Measurements from ENCODE around the gene KCNMA1.

The KCNMA1 gene

DNA sequence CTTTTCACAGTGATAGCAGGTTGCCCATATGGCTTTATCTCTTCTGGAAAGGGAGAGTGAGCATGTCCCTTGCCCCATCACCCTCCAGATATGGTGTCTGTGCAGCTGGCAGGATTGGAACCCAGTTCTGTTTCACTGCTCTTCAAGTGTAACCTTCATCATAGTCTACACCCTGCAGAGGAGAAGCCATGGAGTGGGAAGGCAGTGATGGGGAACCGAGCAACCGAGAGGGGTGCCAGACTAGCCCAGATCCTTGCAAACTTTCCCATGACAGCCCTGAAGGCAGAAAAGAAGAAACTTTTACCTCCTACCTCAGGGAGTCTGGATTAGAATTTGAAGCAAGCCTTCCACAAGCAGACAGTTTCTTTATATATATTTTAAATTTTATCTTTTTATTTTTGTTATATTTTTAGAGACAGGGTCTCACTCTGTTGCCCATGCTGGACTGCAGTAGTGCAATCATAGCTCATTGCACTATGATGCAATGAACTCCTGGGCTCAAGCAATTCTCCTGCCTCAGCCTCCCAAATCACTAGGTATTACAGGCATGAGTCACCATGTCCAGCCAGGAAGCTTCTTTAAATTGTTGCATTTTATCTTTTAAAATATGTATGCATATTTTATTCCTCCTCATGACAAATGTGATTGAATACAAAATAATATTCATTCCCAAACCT, 133.3 kb downstream of the KCNMA1 start:
- DNase-seq: no peak

DNA sequence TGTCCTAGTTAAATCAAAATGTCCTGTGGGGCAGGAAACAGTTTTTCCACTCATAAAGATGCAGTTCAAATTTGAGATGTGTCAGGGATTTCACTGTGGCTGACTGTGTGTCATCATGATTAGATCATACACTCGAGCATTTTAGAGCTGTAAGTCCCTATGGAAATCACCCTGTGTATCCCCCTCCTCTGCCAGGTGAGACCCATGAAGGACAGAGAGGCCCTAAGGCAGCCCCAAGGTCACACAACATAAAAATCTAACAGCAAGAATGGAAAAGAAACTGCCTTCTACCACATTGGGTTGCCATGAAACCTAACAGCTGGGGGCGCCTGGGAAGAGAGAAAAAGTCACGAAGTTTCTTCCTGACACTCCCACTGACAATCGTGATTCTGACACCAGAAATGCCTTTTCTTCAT, 135.8 kb downstream of the KCNMA1 start:
- DNase-seq: no peak

DNA sequence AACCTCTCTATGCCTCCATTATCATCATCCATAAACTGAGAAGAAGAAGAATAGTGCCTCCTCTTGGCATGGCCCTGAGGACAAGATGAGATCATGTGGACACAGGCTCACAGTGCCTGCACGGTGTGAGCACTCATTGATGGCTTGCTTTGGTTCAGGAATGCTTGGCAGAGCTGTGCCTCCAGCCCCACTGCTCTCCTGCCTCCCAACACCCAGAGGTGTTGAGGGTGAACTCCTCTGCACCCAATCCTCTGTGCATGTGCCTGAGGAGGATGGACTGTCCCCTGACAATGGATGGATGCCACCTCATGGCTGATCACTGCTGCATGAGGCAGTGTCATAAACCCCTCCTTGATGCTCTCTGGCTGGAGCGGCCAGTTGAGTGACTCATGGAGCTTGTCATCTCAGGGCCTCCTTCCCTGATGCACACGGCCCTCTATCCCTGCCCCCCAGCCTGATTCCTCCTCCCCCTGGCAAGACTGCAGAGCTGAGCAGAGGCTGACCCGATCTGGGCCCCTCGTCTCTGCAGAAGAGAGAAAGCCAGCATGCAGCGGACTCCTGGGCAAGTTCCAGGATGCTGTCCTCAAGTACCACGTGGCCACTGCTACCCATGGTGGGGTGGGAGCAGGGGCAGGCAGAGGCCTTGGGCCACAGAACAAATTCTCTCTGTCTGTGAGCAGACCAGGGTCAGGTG, 136.3 kb downstream of the KCNMA1 start:
- DNase-seq: no peak

DNA sequence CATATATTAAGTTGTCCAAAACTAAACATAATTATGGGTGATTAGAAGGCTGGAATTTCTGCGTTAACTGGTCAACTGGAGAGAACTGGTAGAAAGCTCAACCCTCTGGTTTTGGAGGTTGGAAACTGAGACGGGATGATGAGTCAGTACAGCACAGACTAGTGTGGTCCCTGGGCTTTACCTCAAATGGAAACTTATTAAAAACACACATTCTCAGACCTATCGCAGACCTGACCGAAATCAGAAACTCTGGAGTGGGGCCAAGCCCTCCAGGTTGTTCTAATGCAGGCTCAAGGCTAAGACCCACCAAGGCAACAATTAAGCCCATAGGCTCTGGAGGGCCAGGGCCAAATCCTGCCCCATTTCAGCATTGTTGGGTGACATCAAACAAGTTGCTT, 136.9 kb downstream of the KCNMA1 start:
- DNase-seq: no peak

DNA sequence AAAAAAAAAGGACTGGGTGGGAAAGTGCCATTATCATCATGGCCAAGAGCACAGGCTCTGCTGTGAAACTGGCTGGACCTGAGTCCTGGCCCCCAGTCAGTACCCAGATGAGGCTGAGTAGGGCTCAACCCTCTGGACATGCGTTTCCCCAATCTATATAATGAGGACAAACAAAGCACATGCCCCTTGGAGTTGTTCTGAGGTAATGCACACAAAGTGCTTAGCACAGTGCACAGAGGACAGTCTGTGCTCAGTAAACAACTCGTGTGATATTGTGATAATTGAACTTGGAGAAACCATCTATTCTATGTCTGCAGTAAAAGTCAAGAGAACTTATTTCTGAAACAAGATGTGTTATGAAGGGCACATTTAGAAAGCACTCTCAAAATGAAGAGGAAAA, 138.8 kb downstream of the KCNMA1 start:
- DNase-seq: no peak

DNA sequence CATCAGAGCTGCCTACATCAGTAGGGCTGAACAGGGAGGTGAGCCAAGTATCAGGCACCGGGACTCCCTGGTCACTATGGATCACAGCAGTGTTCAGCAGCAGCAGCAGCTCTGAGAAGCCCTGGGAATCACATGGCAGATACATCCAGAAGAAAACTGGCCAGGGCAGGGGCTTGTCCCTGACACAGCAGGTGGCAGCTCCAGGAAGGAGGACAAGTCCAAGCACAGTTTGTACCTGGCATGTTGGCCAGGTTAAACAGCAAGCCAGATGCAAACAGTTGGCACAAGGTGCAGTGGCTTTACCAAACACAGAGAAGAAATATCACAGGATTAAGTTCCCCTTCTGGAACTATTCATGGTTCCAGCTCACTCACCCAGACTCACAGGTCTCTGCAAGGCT, 139.4 kb downstream of the KCNMA1 start:
- DNase-seq: no peak

DNA sequence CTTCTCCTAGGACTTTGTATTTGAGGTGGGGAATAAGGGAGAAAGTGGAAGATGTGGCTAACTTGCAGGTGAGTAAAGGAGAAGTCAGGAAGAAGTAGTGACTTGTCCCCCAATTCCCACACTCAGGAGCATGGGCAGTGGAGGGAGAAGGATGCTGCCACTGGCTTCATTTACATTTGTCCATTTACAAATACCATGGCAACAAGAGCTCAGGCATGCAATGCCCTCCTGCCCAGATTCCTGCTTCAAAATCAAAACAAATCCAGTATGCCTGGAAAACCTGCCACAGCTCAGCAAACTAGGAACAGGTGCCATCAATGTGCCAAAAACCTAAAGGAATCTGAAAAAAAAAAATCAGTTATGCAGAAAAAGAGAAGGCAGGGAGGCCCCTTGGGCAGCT, 139.9 kb downstream of the KCNMA1 start:
- no peak for DNase-seq

DNA sequence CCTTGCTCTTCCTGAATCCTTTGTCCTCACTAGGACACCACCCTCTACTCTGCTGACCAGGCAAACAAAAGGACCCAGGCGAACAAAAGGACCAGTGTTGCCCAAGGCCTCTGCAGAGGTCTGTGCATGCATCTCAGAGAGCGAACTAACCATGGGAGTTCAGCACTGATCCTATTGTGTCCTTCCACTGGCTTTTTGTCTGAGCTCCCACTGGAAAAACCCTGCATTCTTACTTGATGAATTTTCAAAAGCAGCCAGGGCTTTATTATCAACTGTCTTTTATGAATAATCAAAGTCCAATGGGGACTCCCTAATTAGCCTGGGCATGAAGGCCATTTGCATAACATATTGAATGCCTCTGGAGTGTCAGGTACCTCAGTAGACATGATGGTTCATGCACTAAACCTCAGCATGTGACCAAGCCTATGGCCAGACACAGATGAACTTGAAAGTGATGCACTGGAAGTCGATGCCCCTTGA, 140.6 kb downstream of the KCNMA1 start:
- no peak for DNase-seq

DNA sequence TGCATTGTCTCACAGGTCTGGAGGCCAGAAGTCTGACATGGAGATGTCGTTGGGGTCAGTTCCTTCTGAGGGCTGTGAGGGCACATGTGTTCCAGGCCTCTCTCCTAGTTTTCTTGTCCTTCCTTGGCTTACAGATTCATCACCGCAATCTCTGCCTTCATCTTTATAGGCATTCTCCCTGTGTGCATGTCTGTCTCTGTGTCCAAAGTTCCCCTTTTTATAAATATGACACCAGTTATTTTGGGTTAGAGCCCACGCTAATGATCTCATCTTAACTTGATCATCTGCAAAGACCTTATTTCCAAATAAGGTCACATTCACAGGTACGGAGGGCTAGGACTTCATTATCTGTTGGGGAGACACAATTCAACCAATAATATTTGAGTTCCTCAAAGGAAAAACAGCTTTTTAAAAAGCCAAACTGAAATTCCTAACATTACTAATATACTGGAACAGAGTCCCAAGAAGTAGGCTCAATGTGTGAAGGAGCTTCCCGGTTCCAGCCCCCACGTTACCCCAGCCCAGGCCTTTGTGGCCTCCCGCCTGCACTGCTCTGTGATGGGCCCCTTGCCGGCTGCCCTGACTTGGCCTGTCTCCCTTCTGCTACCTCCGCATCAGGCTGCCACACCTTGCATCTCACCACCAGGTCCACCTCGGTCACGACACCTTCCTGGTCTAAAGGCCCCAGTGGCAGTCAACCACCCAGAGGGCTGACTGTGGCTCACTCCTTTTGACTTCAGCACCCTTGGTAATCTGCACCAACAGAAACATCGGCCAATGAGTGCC, 142.7 kb downstream of the KCNMA1 start:
- no peak for DNase-seq

DNA sequence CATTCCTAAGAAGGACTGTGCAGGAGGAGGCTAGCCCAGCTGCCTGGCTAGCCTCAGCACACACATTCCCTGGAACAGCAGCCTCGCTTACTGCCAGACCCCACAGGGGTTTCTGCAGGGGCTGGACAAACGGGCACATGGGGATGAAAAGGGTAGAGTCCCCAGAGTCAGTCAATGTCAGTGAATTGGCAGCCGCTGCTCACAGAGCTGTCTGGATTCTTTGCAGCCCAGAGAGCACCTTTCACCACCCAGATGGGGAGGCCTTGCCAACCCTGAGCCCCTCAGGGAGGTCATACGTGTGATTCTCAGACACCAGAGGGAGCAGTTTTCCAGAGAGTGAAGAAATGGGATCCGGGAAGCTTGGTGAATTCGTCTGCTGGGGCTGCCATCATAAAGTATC, 143.3 kb downstream of the KCNMA1 start:
- DNase-seq: no peak

DNA sequence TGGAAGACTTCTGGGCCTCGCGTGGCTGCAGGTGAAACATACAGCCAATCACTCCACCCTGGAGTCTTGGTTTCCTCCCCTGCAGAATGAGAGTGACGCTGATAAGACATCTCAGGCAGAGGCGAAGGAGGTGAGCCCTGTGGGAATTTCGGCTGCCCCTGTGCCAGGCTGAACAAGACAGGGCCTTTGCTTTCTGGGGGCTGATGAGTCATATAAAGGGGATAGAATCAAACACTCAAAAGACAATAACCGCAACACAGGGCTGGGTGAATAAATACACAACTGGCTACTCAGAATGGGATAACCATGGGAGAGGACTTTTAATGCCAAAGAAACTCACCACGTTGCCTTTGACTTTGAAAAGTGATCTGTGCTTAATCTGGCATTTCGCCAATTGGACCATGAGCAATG, 143.8 kb downstream of the KCNMA1 start:
- no peak for DNase-seq

DNA sequence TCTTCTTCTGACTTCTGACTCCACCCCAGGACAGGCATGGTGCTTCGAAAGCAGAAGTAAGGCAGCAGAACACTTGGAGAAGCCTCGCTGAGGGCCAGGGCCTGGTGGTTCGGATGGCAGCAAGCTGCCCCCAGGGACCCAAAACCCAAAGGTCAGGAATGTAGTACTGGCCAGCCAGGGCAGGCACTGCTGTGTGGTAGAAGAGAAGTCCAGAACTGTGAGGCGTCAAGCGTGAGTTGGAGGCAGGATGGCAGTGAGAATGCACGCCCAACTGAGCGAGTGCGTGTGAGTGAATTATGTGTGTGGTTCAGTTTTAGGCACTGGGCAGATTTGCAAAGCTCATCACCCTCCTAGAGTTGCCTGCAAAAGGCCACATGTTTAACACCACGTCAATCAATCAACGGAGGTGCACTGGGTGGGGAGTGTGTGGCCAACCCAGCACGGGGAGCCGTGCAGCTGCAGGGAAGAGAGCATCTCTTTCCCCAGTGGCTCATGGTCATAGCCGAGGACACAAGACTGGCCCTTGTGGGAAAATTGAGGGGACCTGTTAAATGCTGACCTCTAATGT, 144.3 kb downstream of the KCNMA1 start:
- DNase-seq: no peak

DNA sequence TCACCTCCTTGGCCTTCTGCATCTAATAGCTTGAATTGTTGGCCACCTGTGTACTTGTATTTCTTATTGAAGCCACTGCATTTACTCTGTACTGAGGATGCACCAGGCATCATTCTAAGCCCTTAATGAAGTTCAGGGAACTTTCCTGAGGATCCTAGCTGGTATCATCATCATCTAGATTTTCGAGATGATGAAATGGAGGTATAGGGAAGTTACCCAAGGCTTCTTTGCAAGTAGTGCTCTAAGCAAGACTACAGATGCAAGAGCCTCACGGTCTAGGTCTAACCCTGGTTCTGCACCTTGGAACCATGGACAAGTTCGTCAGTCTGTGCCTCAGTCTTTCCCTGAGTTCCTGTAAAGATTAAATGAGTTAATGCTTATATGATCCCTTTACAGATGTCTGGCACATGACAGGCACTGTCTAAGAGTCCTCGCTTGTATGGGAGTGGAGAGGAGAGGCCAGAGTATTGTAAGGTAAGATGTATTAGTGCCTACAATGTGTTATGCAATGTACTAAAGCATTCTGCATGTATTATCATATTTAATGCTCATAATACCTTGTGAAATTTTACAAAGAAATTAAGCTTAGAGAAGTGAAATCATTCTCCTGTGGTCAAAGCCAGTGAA, 145.1 kb downstream of the KCNMA1 start:
- DNase-seq: no peak

DNA sequence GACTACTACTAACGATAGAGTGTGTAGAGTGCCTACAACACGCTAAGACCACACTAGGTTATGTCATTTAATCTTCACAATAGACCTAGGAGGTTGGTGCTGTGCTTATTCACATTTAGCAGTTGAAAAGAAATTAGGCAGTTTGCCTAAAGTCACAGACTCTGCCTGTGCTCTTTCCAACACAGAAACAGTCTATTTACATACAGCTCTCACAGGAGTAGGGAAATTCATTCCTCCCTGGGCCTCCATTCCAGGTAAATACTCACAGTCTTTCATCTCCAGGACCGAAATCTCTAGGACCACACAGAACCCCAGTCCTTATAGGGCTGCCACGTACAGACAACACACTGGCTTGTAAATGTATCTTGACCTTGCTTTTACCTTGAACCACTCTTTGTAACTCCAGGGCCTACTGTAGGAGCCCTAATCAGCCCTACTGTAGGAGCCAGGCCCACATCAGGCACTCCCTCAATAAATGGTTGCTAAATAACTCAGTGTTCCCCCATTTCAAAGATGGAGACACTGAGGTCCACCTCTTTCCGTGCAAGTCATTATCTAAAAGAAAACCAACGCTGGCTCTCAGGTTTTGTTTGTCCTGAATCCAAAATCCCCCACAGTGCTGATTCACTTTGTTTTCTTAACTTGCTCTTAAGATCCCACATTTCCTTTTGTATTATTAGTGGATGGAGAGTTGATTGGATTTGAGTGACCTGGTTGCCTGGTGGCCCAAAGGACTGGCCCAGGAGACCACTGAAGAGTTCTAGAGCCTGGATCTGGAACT, 146.9 kb downstream of the KCNMA1 start:
- DNase-seq: no peak

DNA sequence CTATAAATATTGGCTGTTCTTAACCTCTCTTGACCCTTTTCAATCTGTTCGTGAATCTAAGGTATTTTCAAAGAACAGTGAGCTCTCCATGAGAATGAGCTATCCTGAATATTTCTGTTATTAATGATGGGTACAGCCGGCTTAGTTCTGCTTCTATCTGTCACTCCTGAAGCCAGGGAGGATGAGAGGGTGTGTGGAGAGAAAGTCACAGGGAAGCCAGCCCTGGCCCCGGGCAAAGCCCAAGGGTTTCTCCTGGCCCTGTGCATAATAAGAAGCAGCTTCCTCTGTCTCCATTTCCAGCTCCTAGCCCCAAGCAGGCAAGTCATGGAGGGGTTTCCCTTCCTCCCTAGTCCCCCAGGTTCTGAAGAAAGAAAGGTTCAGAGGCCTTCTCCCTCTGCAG, 151.1 kb downstream of the KCNMA1 start:
- no peak for DNase-seq

DNA sequence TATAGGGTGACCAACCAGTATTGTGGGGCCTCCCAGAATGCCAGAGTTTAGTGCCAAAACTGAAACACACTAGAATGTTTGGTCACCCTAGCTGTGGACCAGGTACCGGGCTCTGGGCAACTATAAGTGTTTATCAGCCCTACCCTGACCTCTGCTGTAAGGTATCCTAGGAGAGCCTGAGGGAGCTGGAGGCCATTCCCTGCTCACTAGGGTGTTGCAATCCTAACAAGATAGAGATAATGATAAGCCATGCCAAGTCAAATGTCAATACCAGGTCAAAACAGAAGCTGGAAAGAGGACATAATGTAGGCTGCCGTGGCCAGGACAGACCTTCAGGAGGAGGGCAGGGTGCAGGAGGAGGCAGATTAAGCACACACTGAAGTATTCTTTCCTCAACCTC, 151.8 kb downstream of the KCNMA1 start:
- DNase-seq: no peak

DNA sequence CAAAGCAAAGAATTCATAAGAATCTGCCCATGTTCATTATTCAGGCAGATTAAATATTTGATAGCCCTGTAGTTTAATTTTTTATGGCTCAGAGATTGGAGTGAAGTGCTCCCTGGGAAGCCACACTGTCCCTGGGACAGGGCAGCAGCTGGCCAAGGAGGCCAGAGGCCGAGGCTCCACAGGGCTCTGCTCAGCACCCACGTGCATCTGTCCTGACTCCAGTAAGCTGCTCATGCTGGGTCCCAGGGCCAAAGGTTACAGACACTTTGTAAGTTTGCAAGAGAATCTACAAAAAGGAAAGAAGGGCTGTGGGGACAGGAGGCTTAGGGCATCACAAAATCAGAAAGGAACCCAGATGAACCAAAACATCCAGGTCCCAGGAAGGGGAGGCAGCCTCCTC, 155.5 kb downstream of the KCNMA1 start:
- DNase-seq: no peak

DNA sequence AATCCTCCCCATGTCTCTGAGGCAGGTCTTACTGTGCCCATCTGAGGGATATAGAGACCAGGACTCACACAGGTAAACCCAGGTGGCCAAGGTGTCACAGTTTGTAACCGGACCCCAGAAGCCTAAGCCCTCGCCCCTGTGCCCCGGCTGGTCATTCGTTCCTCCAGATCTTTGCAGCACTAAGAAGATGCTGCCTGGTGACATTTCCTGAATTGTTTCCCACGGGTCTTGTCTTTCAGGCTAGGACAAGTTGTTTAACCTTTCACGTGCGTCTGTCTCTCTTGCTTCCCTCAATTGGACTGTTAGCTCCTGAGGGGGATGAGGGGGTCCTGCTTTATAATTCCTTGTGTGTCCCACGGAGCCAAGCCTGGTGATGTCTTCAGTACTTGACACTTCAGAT, 158.0 kb downstream of the KCNMA1 start:
- DNase-seq: no peak

DNA sequence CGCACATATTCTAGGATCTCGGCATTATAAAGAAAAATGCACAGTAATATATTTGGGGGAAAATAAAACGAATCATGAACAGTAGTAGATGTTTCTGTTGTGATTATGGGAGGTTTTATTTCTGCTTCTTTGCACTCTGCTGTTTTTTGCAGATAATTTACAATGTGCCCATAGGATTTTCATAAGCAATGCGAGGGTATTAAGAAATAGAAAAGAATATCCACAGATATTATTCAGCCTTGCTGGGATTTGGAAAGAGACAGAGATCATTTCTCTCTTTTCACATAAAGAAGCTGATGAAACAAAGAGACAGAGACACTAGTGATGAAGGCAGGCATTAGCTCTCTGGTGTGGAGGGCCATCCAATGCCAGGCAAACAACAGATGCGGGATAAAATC, 158.6 kb downstream of the KCNMA1 start:
- no peak for DNase-seq

DNA sequence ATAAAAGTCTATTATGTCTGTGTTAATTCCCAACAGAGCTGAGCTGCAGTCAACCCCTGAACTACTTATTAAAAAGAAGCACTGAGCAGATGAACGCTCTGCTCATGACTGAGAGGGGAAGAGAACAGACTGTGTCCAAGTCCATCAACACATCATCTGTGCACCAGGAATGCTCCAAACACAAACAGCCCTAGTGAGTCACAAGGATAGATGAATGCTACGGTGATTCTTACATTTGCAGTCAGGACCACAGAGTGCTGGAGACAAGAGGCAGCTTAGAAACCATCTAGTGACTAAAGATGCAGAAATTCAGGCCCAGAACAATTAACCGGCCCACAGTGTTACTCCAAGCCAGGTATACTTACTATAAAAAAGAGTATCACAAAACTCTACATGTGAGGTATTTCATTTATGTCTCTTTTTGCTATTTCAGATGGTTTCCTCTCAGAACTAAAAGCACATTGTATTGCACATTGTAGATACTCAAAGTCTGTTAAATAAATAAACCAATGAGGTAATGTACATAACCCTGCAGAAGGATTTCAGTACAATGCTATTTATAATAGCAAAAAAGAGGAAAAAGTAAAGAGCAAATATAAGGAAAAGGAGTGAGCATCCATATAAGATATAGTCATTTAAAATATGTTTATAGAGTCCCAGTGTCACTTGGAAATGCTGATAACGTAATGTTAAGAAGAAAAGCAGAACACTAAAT, 159.2 kb downstream of the KCNMA1 start:
- DNase-seq: no peak

DNA sequence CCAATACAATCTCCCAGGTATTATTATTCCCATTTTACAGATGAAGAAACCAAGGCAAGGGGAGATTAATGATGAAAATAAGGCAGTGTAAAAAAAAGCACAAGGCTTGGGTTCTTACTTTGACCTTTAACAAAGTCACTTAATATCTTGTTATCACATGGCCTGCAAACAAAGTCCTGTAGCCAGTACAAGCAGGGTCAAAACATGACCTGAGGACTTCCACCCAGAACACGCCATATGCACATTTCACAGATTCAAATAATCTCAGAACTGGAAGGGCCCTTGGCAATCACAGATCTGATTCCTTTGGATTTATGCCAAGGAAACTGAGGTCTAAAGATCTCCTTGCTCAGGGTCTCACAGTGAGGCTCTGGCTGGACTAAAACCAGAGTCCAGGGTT, 162.1 kb downstream of the KCNMA1 start:
- DNase-seq: no peak

DNA sequence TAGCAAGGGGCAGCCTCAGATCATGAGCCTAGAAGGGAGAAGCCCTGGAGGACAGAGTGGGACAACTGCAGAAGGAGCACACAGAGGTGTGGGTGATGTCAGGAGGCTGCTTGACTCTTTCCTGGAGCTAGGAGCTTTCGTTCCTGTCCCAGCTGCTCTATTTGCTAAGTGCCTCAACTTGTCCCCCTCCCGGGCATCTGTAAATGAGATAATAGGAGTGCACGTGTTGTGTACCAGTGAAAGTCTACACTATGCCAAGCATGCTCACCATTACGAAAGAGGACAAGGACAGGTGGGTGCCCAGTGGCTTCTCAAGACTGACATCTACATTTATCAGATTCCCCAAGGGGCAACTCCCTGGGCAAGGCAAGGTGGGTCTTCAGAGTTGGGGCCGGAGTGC, 162.7 kb downstream of the KCNMA1 start:
- no peak for DNase-seq
